GF-D8 (cell line): Measurements from ENCODE around the gene WDR31.

Experiments used
- DNase-seq: peaks from one replicate; lab custom pipeline; 2025; lab: John Stamatoyannopoulos, UW

The WDR31 gene

DNA sequence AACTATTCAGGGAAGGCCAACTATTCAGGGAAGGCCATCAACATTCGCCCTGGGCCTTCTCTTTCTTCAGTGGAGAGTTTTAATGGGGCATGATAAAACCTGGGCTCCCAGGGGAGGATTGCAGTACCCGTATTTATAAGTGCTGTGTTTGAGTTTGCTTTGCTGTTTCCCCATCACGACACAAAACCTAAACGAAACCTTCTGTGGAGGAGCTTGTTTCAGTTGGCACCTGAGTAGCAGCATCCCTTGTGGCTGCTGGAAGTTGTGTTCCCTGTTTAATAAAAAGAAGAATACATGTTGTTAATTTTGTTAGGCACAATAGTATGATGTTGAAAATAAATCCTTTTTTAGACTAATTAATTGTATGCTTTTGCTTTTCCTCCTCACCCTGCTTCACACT, 8.3 kb downstream of the WDR31 start:
- DNase-seq: no peak

DNA sequence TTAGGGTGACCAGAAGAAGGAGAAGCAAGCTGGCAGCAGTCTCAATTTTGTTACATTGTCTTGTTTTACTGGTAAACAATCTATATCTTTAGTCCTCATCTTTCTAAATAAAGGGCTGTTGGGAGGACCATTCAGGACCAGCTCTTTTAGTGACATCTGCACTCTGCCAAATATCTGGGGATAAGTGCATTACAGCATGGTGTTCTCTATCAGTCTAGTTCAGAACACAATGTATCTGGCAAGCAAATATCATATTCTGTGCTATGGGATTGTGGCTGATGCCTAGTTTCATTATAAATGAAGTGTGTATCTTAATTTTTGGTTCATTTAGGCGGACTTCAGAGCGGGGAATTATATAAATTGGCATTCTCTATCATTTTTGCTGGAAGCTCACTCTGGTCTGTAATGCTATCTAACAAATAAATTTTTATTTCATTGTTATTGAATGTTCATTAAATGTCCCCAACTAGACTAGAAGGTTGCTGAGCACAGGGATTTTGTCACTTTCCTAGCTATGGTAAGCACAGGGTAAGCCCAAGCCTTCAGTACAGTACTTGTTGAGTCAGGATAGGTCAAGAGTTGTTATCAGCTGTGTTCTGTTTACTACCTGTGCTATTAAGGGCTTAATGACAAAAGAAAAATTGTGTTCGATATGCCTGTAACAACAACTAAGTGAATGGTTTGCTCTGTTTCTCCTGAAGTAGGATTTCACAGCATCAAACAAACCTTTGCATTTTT, 11.9 kb downstream of the WDR31 start:
- no peak for DNase-seq

DNA sequence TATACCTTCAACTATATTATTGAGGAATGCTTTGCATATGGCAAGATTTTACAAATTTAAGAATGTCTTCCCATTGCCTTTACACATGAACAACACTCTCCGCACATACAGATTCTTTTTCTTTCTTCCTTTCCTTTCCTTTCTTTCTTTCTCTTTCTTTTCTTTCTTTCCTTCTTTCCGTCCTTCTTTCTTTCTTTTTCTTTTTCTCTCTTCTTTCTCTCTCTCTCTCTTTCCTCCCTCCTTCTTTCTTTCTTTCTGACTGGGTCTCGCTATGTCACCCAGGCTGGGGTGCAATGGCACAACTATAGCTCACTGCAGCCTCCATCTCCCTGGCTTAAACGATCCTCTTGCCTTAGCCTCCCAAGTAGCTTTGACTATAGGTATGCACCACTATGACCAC, 13.8 kb downstream of the WDR31 start:
- no peak for DNase-seq

DNA sequence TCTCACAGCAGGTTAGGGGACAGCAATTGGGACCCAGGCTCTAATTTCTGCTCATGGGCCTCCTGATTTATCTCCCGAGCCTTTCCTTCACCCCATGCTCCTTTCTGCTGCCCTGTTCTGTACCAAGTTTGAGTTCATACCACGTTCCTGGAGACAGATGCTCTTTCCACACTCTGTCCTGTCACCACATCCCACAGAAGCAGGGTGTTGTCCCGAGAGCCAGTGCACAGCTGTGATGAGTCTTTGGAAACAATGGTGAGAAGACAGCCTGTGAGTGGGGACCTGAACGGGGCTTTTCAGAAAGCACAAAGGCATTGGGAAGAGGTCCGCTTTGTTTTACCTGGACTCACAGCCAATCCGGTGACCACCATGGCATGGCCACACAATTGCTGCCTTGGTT, 17.4 kb downstream of the WDR31 start:
- no peak for DNase-seq

DNA sequence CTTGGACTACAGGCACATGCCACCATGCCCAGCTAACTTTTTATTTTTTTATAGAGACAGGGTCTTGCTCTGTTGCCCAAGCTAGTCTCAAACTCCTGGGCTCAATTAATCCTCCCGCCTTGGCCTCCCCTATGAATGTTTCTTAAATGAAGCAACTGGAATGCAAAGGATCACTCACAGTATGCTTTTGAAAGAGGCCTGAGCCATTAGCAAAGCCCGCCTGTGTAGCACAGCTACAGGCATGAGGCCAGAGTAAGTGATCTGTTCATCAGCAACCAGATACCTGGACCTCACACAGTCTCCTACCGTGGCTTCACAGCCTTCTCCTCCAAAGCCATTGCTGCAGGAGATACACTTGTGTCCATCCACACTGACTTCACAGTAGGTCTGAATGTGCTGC, 20.0 kb downstream of the WDR31 start:
- no peak for DNase-seq

DNA sequence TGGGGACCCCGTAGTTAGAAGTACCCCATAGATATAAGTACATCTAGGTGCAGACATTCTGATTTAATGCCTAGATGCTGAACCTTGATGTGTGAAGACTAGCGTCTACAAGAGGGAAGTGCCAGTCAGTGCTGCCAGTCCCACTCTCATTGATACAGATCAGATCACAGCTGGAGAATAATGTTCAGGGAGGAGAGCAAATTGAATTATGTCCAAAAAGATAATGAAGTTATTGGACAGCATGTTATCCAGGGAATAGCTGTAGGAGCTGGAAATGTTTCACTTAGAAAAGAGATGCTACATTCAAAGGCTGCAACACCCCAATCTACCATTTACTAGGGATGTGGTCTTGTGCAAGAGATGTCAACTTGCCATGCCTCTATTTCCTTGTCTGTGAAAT, 21.0 kb downstream of the WDR31 start:
- DNase-seq: no peak

DNA sequence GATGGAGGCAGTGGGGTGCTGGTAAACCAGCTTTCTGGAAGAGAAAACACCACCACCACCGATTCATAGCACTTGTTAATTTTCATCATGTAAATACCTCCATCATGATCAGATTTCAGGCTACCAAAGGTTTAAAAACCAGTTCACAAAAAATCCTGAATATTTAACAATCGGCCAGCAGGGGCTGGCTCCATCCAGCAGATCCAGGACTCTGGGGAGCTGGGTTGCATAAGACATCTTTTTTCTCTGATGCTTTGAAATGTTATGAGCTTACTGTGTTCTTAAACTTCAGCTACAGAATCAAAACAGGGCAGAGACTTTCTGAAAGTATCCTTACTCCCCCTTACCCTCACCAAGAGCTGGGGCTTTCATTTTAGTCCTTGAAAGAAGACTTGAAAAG, 22.3 kb downstream of the WDR31 start:
- no peak for DNase-seq

DNA sequence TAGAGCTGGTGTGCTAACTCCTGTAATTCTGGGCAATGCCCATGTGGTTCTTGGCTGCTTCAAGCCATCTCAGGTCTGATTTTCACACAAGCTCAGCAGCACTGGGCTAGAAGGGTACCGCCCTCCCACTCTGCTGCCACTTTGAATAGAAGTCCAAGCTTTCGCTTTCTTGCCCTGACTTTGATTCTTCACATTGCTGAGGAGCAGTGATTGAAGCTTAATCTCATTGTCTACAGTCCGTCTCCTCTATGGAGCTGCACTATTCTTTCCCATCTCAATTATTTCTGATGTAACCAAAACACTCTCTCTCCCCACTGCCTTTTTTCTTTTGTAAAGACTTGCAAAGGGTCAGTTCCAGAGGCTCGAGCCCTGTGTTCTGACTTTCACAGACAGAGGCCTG, 24.0 kb downstream of the WDR31 start:
- no peak for DNase-seq

DNA sequence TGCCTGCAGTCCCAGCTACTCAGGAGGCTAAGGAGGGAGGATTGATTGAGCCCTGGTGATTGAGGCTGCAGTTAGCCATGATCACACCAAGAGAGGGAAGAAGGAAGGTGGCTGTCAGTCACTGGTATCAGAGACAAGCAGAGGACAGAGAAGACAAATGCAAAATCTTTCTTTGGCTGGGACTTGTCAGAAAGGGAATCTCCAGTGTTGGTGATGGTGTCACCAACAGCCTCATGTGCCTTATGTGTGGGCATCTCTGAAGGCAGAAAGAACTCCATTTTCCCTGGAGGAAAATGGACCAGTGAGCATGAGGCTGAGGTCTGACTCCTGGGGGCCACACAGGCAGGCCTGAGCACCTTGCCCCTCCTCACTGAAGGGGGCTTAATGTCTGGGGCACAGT, 24.8 kb downstream of the WDR31 start:
- no peak for DNase-seq

DNA sequence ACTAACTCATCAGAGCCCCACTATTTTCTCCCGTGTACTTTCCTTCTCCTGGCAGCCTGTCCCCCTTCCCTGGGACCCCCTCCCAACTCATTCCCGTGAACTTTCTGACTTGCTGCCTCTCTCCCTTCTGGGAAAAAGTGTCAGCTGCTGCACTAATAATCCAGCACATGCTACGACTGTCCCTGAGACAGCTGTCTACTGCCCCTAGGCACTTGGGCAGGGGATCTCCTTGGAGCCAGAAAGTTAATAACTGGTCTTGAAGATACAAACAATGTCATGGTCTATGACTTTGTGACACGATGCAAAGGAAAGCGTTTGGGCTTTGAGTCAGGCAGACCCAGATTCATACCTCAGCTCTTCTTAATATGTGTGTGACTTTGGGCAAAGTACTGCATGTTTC, 26.8 kb downstream of the WDR31 start:
- no peak for DNase-seq

DNA sequence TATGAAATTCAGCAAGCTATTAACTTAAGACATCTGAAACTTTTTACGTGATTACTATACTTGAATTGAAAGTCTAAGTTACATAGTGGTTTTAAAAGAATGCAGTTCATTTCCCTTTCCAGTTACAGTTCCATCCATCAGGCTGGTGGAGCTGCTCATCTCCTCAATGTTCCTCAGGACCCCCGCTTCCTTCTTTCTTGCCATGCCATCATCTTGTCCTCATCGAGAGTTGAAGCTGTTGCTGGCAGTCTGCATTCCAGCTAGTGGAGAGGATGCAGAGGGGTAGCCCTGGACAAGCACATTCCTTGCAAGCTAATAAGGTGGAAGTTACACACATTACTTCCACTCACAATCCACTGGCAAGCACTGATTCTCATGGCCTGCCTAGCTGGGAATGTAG, 28.1 kb downstream of the WDR31 start:
- no peak for DNase-seq

DNA sequence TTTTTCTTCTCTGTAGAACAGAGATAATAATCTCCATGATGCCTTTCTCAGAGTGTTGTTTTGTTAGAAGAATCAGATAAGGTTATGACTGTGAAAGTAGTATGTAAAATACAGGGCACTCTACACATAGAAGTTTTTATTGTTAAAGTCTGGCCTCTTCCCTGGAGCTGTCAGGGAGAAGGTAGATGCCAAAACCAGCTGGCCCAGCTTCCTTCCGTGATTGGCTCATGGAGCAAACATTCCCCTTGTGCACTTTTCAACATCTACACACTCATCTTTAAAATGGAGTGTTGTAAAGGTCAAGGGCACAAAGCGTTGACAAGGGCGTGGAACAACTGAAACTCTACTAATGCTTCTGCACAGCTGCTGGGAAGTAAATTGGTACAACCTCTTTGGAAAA, 29.5 kb downstream of the WDR31 start:
- DNase-seq: no peak

DNA sequence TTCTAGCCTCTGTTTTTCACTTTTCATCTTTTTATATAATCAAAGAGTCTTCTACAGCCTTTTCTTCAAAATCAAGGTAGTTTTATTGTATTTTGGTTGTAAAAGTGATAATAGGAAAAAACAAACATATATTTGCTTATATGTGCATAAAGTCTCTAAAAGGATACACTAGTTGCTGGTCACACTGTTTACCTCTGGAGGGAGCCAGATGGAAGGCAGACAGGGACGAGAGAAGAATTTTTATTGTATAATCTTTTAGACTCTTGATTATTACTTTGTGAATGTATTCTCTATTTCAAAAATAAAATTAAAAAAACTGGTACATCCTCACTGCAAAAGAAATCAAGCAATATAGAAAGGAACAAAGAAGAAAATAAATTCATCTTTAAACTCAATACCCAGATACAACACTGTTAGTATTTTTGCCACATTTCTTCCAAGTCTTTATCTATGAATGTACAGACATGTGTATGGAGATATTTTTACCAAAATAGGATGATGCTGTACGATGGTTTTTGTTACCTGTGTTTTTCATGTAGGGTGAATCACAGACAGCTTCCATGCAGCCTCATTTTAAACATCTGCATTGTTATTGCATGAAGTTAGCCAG, 30.8 kb downstream of the WDR31 start:
- peak; percentile 24 for DNase-seq

DNA sequence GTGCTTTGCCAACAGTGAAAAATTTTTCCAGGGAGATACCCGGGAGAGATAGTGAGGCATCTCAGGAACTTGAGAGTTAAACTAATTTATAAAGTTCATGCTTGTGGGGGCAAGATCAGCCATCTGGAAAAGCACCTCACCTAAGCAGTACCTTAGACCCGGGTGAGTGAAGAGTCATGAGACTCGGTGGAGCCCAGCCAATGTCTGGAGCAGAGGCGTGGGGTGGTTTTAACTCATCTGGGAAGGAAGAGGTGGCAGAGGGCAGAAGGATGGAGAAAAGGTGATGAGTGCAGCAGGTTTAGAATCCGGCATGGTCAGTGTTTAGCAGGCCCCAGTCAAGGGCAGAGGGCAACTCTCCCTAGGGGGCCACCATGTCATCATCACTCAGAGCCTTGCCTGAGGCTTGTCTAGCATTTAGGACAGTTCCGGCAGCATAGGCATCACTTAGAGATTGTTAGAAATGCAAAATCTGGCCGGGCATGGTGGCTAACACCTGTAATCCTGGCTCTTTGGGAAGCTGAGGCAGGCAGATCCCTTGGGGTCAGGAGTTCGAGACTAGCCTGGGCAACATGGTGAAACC, 32.6 kb downstream of the WDR31 start:
- no peak for DNase-seq

DNA sequence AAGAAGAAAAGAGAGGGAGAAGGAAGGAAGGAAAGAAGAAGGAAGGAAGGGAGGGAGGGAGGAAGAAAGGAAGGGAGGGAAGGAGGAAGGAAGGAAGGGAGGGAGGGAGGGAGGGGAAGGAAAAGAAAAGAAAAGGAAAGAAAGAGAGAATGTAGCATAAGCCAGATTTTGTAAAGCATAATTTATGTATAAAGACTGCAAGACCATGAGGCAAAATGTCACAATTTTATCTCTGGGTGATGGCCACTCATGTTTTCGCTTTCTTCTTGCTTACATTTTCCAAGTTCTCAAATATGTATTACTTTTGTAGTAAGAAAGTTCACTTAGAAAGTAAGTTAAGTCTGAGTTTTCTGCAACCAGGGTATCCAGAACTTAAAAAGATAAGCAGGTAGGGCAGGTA, 33.5 kb downstream of the WDR31 start:
- DNase-seq: no peak

DNA sequence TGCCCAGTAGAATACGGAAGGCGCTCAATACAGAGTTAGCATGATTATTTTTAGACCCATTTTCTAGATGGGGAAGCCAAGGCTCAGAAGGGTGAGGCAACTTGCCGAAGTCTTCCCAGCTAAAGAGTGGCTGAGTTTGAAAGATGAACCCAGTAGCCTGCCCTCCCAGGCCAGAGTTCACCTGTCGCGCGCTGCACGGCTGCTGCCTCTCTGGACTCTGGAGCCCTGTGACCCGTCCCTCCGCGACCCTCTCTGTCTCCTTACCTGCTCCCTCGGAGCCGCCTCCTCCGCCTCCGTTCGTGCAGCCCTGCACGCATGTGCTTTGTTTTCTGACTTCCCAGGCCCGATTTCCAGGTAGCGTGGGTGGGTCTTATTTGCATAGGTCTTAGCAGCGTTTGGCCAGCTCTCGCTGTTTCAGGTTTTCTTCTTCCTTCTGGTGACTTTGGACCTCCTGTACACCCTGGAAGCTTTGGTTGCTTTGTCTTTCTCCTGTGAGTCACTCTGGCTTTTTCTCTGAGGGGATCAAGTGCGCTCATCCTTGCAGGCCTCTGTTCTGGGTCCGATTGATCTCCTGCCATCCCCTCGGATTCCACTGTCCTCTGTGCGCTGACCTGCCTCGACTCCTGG, 37.2 kb downstream of the WDR31 start, which contains the start of gene RNF183:
TSS of gene RNF183 (minus strand) at position 585 of the 627 bp plus-strand sequence. CDS start 5,192 bp downstream, outside the sequence.
- no peak for DNase-seq

DNA sequence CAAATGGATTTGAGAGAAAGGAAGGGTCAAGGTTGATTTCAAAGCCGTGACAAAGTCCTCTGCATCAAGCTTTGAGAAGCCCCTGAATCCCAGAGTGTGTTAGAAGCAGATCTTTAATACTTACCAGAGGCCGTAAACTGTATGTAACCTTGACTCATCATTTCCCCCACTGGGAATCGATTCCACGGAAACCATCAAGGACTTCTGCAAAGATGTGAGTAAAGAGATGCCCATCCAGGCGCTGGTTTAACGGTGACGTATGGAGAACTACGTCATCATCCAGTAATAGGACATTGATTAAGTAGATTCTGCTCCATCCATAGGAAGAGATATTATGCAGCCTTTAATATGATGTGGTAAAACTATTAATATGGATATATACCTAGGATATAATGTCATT, 38.5 kb downstream of the WDR31 start:
- DNase-seq: no peak

DNA sequence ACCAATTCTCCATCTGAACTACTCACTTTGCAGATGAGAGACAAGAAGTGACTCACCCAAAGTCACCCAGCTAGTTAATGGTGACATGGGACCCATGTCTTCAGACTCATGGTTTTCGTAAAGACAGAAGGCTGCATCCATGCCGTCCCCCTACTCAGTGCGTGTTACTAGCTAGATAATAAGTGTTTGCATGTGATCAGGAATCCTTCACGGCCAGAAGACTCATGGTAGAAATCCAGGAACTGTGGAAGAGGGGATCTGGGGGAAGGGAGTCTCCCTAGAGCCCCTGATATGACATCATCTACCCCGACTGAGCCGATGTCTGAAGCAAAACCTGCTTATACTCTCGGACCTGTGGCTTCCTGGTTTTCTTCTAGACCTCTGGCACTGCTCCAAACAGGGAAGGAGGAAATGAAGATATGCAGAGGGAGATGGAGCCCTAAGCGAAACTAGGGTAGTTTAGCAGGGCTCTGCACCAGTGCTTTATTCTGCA, 40.2 kb downstream of the WDR31 start:
- no peak for DNase-seq

DNA sequence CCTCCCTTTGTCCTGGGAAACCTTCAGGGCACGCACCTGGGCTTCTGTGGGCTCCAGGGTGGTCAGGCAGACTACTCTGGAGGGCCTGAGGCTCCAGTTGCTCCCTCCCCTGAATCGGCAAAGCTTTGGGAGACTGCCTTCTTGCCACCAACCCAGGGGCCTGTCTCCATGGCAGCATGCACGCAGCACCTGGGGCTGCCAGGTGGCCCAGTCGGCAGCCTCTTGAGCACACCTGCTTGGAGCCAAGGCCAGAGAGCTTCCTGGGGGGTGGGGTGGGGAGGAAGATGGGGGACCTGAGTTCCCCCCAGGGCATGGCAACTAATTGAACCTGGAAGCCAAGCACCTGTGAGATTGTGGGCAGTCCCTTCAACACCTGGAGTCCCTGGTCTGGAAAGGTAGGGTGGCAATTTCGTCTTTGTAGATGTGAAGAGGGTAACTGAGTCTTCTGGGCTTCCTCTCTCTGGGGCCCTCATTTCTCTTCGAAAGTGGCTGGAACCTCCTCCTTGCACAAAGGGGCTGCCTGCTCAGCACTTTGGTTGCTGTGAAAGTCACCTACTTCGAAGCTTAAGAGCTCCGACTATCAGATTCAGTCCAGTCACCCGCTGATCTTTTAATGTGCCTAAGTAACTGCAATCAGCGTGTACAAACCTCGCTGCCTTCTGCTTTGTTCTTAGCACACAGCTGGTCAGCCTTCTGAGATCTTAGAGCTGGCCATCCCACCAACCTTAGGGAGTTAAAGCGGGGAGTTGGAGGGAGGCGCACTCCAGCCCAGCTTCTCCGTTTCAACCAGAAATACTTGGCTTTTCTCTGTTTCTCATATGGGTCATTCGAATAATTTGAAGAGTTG, 40.9 kb downstream of the WDR31 start:
- DNase-seq: no peak

DNA sequence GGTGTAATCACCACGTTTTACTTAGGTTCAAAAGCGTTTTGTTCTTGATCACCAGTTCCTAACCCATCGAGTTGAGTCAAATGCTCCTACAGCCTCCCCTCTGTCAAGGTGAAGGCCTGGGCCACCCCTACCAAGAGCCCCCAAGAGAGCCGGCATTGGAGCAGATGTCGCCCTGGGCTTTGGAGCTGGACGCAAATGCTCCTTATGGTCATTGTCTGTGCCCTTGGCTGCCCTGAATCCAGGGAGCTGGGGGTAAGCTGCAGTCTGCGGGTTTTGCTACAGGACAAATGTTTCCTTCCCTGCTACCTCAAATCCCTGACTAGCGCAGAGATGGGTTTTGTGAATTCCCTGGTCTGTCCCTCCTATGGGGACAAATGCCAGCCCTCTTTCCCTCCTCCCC, 41.8 kb downstream of the WDR31 start:
- DNase-seq: no peak

DNA sequence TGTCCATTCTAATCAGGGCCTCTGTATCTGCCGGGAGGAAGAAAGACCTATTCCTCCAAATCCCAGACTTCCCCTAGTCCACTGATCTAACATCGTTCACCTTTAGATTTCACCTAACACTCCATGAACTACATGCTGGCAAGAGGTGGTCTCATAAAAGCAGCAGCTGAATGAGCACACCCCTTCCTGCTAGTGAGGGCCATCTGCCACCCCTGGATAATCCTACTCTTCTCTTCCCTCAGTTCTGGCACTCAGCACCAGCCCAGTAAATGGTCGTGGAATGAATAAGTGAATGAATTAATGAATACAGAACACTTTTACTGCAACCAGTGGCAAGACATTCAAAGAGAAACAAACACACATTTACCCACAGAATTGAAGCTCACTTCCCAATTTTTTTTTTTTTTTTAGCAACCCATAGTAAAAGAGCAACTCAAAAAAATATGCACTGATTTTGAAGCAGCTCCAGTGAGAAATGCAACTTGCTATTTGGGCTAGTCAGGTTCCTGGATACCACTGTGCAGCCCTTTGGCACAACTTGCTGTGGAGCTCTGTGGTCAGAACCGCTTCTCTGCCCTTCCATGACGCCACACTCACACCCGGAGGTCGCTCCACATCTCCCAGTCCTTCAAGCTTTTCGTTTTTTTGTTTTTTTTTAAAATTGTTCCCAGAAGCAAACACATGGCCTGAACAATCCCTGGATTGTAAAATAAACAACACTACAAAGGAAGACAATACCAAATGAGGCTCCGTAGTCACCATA, 43.1 kb downstream of the WDR31 start:
- no peak for DNase-seq
